Epithelial cell of proximal tubule (primary cell): Measurements from ENCODE around the gene CDAN1. TPM values are rescaled to one million over a fixed set of nuclear protein-coding genes. Genes with fewer than 3 reads are reported as not detected.

ENCODE experiments used
- DNase-seq: peaks from one replicate; pipeline ENCODE4 v3.0.0-alpha.2; 2011; ENCODE audit warnings: low read depth
- H3K4me3 ChIP-seq: 2 replicates; pipeline ENCODE4 v1.5.1; 2011; ENCODE audit warnings: low read depth, mild to moderate bottlenecking, low read length
- CTCF ChIP-seq: conservative IDR thresholded peaks from 2 replicates; pipeline ENCODE4 v1.5.1; 2012; ENCODE audit warnings: low read depth, mild to moderate bottlenecking, low read length
- total RNA-seq: library from RNA; depleted of rRNA; stranded (reverse); fragments of >200 nt; gene quantifications from 2 replicates; pipeline ENCODE4 v1.2.3, GENCODE V29; 2015

CDAN1 gene
- total RNA-seq, 1 donor from 2014 or later = 16.4 TPM

GRCh38 chr15:42719043-42719442 lies 17.9 kb downstream of the CDAN1 start:
- no peak for DNase-seq
- H3K4me3 ChIP-seq = no peak overlapping the region
- no peak for TF ChIP-seq CTCF

GRCh38 chr15:42716626-42717025 lies 20.3 kb downstream of the CDAN1 start:
- no peak overlapping the region for H3K4me3 ChIP-seq
- no peak for DNase-seq
- TF ChIP-seq CTCF = no peak

- DNase-seq = no peak
- H3K4me3 ChIP-seq = no peak overlapping the region
Observed at GRCh38 chr15:42716125-42716524, 20.8 kb downstream of the CDAN1 start.

GRCh38 chr15:42712584-42712983 lies 24.3 kb downstream of the CDAN1 start:
- H3K4me3 ChIP-seq = no peak overlapping the region
- no peak for DNase-seq
- TF ChIP-seq CTCF = no peak

More at GRCh38 chr15:42716125-42716524, 20.8 kb downstream of the CDAN1 start:
- no peak for TF ChIP-seq CTCF

GRCh38 chr15:42711746-42712145 lies 25.2 kb downstream of the CDAN1 start:
- DNase-seq = no peak
- H3K4me3 ChIP-seq = no peak overlapping the region
- TF ChIP-seq CTCF = no peak

GRCh38 chr15:42710662-42711061 lies 26.3 kb downstream of the CDAN1 start:
- no peak for TF ChIP-seq CTCF
- no peak overlapping the region for H3K4me3 ChIP-seq
- DNase-seq = no peak

GRCh38 chr15:42707873-42708544 lies 28.9 kb downstream of the CDAN1 start:
- no peak overlapping the region for H3K4me3 ChIP-seq
- no peak for TF ChIP-seq CTCF
- DNase-seq = no peak
